Measurements from ENCODE around the gene NFIB.

The NFIB gene

DNA sequence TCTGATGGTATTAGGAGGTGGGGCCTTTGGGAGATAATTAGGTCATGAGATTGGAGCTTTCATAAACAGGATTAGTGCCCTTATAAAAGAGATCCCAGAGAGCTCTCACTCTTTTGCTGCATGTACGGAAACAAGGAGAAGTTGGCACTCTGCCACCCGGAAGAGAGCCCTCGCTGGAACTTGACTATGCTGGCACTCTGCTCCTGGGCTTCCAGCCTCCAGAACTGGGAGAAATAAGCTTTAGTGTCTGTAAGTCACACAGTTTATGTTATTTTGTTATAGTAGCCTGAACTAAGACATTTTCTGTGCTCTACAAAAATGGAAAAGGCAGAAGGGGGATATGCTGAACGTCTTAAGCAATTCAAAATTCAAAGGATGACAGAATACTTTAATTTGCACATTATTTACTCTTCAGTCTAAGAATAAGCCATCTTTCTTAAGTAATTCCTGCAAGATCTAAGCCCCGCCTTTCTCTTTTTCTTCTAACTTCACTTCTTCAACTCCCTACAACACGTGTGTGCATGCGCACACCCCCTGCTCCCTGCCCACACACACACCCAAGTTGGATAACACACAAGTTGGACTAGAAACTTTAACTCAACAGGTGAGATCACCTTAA lies 17.3 kb downstream of the NFIB start:
- Histone ChIP-seq H3K4me3 (ENCODE audit: low read length) (no peak overlapping the region), H3K4me1 (ENCODE audit: control insufficient read depth, insufficient read depth, low read length) (peaks cover 31% of the 10 kb centered on the region), H3K27me3 (ENCODE audit: control insufficient read depth, insufficient read depth, low read length) (no peaks in the 10 kb centered on the region), H3K9ac (ENCODE audit: low read length) (no peak overlapping the region), H3K36me3 (ENCODE audit: control insufficient read depth, insufficient read depth, low read length) (no peaks in the 10 kb centered on the region), H3K9me3 (ENCODE audit: control insufficient read depth, low read length) (no peaks in the 10 kb centered on the region)

GRCh38 chr9:14294659-14295058 lies 19.3 kb downstream of the NFIB start:
- Histone ChIP-seq H3K9ac (ENCODE audit: low read length) (peak overlapping the region; percentile 0), H3K36me3 (ENCODE audit: control insufficient read depth, insufficient read depth, low read length) (no peaks in the 10 kb centered on the region), H3K9me3 (ENCODE audit: control insufficient read depth, low read length) (no peaks in the 10 kb centered on the region), H3K27me3 (ENCODE audit: control insufficient read depth, insufficient read depth, low read length) (no peaks in the 10 kb centered on the region), H3K4me3 (ENCODE audit: low read length) (no peak overlapping the region), H3K4me1 (ENCODE audit: control insufficient read depth, insufficient read depth, low read length) (peaks cover 21% of the 10 kb centered on the region)

GRCh38 chr9:14293801-14294200 lies 20.1 kb downstream of the NFIB start:
- Histone ChIP-seq H3K9me3 (ENCODE audit: control insufficient read depth, low read length) (no peaks in the 10 kb centered on the region), H3K4me1 (ENCODE audit: control insufficient read depth, insufficient read depth, low read length) (peaks cover 21% of the 10 kb centered on the region), H3K4me3 (ENCODE audit: low read length) (no peak overlapping the region), H3K27me3 (ENCODE audit: control insufficient read depth, insufficient read depth, low read length) (no peaks in the 10 kb centered on the region), H3K36me3 (ENCODE audit: control insufficient read depth, insufficient read depth, low read length) (no peaks in the 10 kb centered on the region), H3K9ac (ENCODE audit: low read length) (no peak overlapping the region)

GRCh38 chr9:14292181-14292739 lies 21.7 kb downstream of the NFIB start:
- Histone ChIP-seq H3K36me3 (ENCODE audit: control insufficient read depth, insufficient read depth, low read length) (no peaks in the 10 kb centered on the region), H3K4me1 (ENCODE audit: control insufficient read depth, insufficient read depth, low read length) (peaks cover 20% of the 10 kb centered on the region), H3K27me3 (ENCODE audit: control insufficient read depth, insufficient read depth, low read length) (no peaks in the 10 kb centered on the region), H3K4me3 (ENCODE audit: low read length) (no peak overlapping the region), H3K9me3 (ENCODE audit: control insufficient read depth, low read length) (no peaks in the 10 kb centered on the region), H3K9ac (ENCODE audit: low read length) (no peak overlapping the region)

GRCh38 chr9:14289916-14290315 lies 24.0 kb downstream of the NFIB start:
- no peaks in the 10 kb centered on the region for H3K9me3 ChIP-seq (ENCODE audit: control insufficient read depth, low read length)
- no peaks in the 10 kb centered on the region for H3K27me3 ChIP-seq (ENCODE audit: control insufficient read depth, insufficient read depth, low read length)
- H3K9ac ChIP-seq (ENCODE audit: low read length) = no peak overlapping the region
- peaks cover 11% of the 10 kb centered on the region for H3K4me1 ChIP-seq (ENCODE audit: control insufficient read depth, insufficient read depth, low read length)
- no peak overlapping the region for H3K4me3 ChIP-seq (ENCODE audit: low read length)
- no peaks in the 10 kb centered on the region for H3K36me3 ChIP-seq (ENCODE audit: control insufficient read depth, insufficient read depth, low read length)

GRCh38 chr9:14288433-14288832 lies 25.5 kb downstream of the NFIB start:
- H3K9me3 ChIP-seq (ENCODE audit: control insufficient read depth, low read length) = no peaks in the 10 kb centered on the region
- peaks cover 5% of the 10 kb centered on the region for H3K4me1 ChIP-seq (ENCODE audit: control insufficient read depth, insufficient read depth, low read length)
- no peaks in the 10 kb centered on the region for H3K27me3 ChIP-seq (ENCODE audit: control insufficient read depth, insufficient read depth, low read length)
- H3K9ac ChIP-seq (ENCODE audit: low read length) = no peak overlapping the region
- H3K4me3 ChIP-seq (ENCODE audit: low read length) = no peak overlapping the region
- no peaks in the 10 kb centered on the region for H3K36me3 ChIP-seq (ENCODE audit: control insufficient read depth, insufficient read depth, low read length)

DNA sequence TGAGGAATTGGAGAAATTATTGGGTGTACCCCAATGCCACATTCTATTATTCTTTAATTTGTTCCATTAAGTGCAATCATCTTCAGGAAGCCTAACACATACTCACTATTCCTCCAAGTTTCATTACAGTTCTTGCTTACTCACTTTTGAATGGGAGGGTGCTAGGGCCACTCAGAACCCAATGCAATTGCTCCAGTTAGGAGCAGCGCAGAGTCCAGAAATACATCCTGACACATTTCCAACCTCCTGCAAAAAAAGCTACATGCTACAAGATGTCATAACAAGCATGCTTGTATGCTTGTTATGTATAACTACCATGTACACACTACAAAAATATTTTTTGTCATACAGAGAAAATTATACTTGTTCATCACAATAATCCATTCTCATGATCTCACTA lies 27.8 kb downstream of the NFIB start:
- peaks cover 7% of the 10 kb centered on the region for H3K4me1 ChIP-seq (ENCODE audit: control insufficient read depth, insufficient read depth, low read length)
- no peaks in the 10 kb centered on the region for H3K36me3 ChIP-seq (ENCODE audit: control insufficient read depth, insufficient read depth, low read length)
- no peaks in the 10 kb centered on the region for H3K27me3 ChIP-seq (ENCODE audit: control insufficient read depth, insufficient read depth, low read length)
- H3K9ac ChIP-seq (ENCODE audit: low read length) = no peak overlapping the region
- H3K9me3 ChIP-seq (ENCODE audit: control insufficient read depth, low read length) = no peaks in the 10 kb centered on the region
- H3K4me3 ChIP-seq (ENCODE audit: low read length) = no peak overlapping the region

GRCh38 chr9:14283276-14283675 lies 30.7 kb downstream of the NFIB start:
- H3K9me3 ChIP-seq (ENCODE audit: control insufficient read depth, low read length) = no peaks in the 10 kb centered on the region
- peaks cover 7% of the 10 kb centered on the region for H3K4me1 ChIP-seq (ENCODE audit: control insufficient read depth, insufficient read depth, low read length)
- no peak overlapping the region for H3K9ac ChIP-seq (ENCODE audit: low read length)
- H3K27me3 ChIP-seq (ENCODE audit: control insufficient read depth, insufficient read depth, low read length) = no peaks in the 10 kb centered on the region
- no peak overlapping the region for H3K4me3 ChIP-seq (ENCODE audit: low read length)
- no peaks in the 10 kb centered on the region for H3K36me3 ChIP-seq (ENCODE audit: control insufficient read depth, insufficient read depth, low read length)

GRCh38 chr9:14281876-14282275 lies 32.1 kb downstream of the NFIB start:
- peaks cover 7% of the 10 kb centered on the region for H3K4me1 ChIP-seq (ENCODE audit: control insufficient read depth, insufficient read depth, low read length)

DNA sequence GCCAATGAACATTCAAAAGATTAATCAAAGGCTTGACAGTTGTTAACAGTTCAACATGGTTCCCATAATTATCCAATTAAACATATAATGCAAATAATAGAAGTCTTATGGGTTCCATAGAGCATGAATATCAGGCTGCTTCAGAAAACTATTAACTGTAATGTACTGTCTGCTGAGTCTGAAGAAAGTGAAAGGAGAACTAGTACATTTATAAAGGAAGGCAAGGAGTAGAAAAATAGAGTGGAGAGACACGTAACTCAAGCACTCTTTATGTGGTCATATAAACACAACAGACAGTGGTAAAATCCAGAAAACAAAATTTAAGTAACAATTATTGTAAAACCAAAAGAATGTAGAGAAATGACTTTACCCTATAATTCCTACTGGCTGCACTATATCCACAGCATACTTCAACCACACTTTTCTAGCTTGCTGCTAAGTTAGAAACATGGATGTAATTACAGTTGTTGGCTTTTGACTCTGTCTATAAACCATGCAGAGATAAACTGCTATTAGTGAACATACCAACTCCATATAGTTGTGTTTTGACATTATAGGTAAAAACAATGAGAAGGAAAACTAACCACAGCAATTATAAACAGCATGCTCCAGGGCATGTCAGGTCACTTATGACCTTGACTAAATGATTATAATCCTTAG lies 32.7 kb downstream of the NFIB start:
- H3K4me1 ChIP-seq (ENCODE audit: control insufficient read depth, insufficient read depth, low read length) = peaks cover 7% of the 10 kb centered on the region
- H3K36me3 ChIP-seq (ENCODE audit: control insufficient read depth, insufficient read depth, low read length) = no peaks in the 10 kb centered on the region
- H3K27me3 ChIP-seq (ENCODE audit: control insufficient read depth, insufficient read depth, low read length) = no peaks in the 10 kb centered on the region
- no peak overlapping the region for H3K4me3 ChIP-seq (ENCODE audit: low read length)
- H3K9ac ChIP-seq (ENCODE audit: low read length) = no peak overlapping the region
- no peaks in the 10 kb centered on the region for H3K9me3 ChIP-seq (ENCODE audit: control insufficient read depth, low read length)

More at GRCh38 chr9:14281876-14282275, 32.1 kb downstream of the NFIB start:
- Histone ChIP-seq H3K4me3 (ENCODE audit: low read length) (no peak overlapping the region), H3K9me3 (ENCODE audit: control insufficient read depth, low read length) (no peaks in the 10 kb centered on the region), H3K36me3 (ENCODE audit: control insufficient read depth, insufficient read depth, low read length) (no peaks in the 10 kb centered on the region), H3K9ac (ENCODE audit: low read length) (no peak overlapping the region), H3K27me3 (ENCODE audit: control insufficient read depth, insufficient read depth, low read length) (no peaks in the 10 kb centered on the region)

- no peaks in the 10 kb centered on the region for H3K27me3 ChIP-seq (ENCODE audit: control insufficient read depth, insufficient read depth, low read length)
- no peak overlapping the region for H3K9ac ChIP-seq (ENCODE audit: low read length)
- no peaks in the 10 kb centered on the region for H3K36me3 ChIP-seq (ENCODE audit: control insufficient read depth, insufficient read depth, low read length)
- H3K4me1 ChIP-seq (ENCODE audit: control insufficient read depth, insufficient read depth, low read length) = peaks cover 12% of the 10 kb centered on the region
- H3K4me3 ChIP-seq (ENCODE audit: low read length) = no peak overlapping the region
- no peaks in the 10 kb centered on the region for H3K9me3 ChIP-seq (ENCODE audit: control insufficient read depth, low read length)
These were observed 34.3 kb downstream of the NFIB start for GRCh38 chr9:14279671-14280070.

GRCh38 chr9:14278291-14278721 lies 35.6 kb downstream of the NFIB start:
- Histone ChIP-seq H3K9ac (ENCODE audit: low read length) (no peak overlapping the region), H3K27me3 (ENCODE audit: control insufficient read depth, insufficient read depth, low read length) (no peaks in the 10 kb centered on the region), H3K4me1 (ENCODE audit: control insufficient read depth, insufficient read depth, low read length) (peaks cover 26% of the 10 kb centered on the region), H3K4me3 (ENCODE audit: low read length) (no peak overlapping the region), H3K9me3 (ENCODE audit: control insufficient read depth, low read length) (no peaks in the 10 kb centered on the region), H3K36me3 (ENCODE audit: control insufficient read depth, insufficient read depth, low read length) (no peaks in the 10 kb centered on the region)

All from mucosa of stomach (tissue), 1 donor.